GM12892 (cell line): ENCODE results near the gene TMEM31.

ENCODE experiments used
- POLR2A ChIP-seq: IDR thresholded peaks from 2 replicates; pipeline ENCODE4 v1.6.1; 2011; ENCODE audit warnings: low read depth, low read length, control low read depth
- POLR2AphosphoS5 ChIP-seq: IDR thresholded peaks from 2 replicates; pipeline ENCODE4 v1.6.1; 2011; ENCODE audit warnings: low read depth, low read length, control low read depth

DNA sequence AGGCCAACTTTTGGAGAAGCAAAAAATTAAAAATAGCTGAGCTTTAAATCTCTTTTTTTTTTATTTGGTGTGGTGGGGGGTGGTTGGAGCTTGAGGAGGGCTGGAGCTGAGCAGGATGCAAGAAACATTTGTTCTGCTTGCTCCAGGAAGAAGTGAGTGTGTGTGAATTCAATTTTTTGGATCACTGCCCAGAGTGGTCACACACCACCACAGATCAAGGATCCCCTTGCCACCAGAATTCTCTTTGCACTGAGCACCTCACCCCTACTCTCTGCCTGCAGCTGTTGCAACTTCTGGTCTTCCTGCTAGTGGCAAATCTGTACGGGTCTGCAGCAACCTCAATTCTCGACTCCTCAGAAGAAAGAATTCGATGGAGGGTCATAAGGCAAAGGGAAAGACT, 46.0 kb downstream of the TMEM31 start:
- TF ChIP-seq POLR2A: no peak
- no peak for TF ChIP-seq POLR2AphosphoS5
